Retinal pigment epithelial cell (primary cell): Measurements from ENCODE around the gene DCC.

ENCODE experiments used
- DNase-seq: peaks from one replicate; pipeline ENCODE4 v3.0.0-alpha.2; 2010; ENCODE audit warnings: low read depth
- H3K4me3 ChIP-seq: 2 replicates; pipeline ENCODE4 v1.5.1; 2011; ENCODE audit warnings: mild to moderate bottlenecking, low read length, control low read depth, moderate library complexity
- CTCF ChIP-seq: conservative IDR thresholded peaks from 2 replicates; pipeline ENCODE4 v1.5.1; 2011; ENCODE audit warnings: low read depth, low read length, control low read depth, inconsistent platforms

DCC gene

DNA sequence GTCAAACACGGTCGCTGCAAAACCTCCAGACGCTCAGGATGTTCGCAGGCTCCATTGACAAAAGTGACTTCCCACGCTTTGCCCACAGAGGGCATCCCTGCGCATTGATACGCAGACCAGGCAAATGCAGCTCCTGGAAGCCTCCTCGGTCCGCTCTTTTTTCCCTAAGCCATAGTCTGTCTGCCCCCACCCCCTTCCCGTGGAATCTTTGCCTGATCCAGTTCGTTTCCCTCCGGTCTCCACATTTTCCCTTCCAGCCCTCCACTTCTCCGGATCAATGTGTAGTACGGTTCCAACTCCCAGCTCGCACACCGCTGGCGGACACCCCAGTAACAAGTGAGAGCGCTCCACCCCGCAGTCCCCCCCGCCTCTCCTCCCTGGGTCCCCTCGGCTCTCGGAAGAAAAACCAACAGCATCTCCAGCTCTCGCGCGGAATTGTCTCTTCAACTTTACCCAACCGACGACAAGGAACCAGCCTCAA is at the start of gene DCC:
Gene DCC (plus strand): TSS at position 307 of the 481 bp plus-strand sequence. CDS start 591 bp downstream, outside the sequence.
- TF ChIP-seq CTCF, result peak; percentile 71
- peak within 1 kb of the TSS; percentile 50 for H3K4me3 ChIP-seq
- peak; percentile 21 for DNase-seq

GRCh38 chr18:52310651-52311050 is 29.3 kb upstream of the DCC start:
- no peak for DNase-seq
- no peak for TF ChIP-seq CTCF

DNA sequence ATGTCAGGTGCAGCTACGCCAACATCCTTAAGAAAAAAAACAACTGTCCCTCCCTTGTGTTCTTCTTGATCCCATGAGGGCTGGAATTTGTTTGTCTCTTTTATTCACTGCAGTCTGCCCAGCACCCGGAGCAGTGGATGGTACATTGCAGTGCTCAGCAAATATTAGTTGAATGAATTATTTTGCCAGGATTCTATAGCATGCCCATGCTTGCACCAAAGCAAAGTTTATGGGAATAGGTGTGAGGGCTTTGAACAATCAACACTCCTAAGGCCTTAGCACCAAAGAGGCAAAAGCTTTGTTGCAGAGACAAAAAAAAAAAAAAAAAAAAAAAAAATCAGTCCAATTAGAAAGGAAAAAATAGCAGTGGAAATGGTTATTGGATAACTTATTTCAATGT is 28.7 kb upstream of the DCC start:
- no peak for TF ChIP-seq CTCF
- H3K4me3 ChIP-seq, result no peak overlapping the region
- no peak for DNase-seq

More at GRCh38 chr18:52310651-52311050, 29.3 kb upstream of the DCC start:
- H3K4me3 ChIP-seq, result no peak overlapping the region

DNA sequence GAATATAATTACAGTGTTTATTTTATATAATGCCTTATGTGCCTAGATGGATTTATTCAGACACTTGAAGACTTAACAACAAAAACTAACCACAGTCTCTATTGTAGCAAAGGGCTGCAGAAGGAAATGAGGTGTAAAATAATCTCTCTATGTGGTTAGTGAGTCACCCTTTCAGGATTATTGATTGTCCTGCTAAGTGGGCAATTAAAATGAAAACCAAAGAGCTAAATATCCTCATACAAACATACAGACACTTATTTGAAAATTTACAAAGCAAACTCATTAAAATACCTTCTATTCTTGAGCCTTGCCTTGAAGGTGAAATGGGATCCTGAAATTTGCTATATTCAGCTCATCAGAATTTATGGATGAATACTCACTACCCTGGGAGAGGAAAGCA is 27.7 kb upstream of the DCC start:
- peak; percentile 77 for DNase-seq
- no peak for TF ChIP-seq CTCF
- H3K4me3 ChIP-seq, result no peak overlapping the region

DNA sequence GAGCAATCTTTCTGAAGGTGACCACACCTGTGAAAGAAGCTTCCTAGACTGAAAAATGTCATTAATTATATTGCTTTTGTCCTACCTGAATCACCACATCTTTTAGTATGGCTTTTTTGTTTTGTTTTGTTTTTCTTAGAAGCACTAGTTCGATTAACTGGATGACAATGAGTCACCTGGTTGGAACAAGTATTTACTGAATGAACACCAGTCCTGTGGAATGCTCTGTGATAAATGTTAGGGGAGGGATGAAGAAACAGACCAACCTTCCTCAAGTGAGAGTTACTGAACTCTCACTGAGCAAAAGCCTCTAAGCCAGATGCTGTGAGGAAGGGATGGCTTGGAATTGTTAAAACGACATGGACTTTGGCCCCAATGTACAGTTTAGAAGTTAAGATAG is 26.8 kb upstream of the DCC start:
- no peak for DNase-seq
- no peak for TF ChIP-seq CTCF

DNA sequence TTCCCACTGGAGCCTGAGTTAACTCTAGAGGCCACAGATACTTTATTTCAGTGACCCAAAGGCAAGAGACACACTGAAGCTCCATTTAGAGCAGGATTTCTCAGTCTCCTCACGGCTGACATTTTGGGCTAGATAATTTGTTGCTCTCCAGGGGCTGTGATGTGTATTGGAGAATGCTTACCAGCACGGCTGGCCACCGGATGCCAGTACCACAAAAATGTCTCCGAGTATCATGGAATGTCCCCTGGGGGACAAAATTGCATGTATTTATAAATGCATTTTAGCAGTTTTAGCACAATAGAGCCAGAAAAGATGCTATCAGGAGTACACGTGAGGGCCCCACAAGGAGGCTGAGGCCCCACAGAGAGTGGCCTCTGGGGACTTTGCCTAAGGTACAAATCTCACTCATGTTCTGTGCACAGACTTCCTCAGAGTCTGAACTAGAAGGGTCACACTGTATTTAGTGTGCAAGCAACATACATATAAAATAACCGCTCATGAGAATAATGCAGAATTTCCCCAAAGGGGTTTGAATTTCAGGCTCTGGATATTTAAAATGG is 20.5 kb upstream of the DCC start:
- no peak for DNase-seq
- no peak for TF ChIP-seq CTCF
- no peak overlapping the region for H3K4me3 ChIP-seq

More for the DNA sequence above, 26.8 kb upstream of the DCC start:
- no peak overlapping the region for H3K4me3 ChIP-seq

DNA sequence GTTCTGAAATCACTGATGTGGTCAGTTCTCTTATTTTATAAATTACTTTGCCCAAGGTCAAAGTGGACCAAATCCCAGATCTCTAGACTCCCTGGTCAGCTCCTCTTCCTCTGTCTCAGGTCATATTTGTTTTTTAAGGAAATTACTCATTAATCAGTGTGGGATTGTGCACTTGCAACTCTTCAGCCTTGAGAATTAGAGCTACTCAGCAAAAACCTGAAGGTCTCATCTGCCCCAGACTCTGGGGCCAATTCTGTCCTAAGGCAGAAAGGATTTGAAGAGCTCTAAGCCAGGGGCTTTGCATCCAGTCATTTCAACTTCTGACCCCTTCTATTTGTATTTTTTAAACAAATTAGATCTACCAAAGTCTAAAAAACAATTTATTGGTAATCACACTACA is 17.7 kb upstream of the DCC start:
- no peak overlapping the region for H3K4me3 ChIP-seq
- no peak for TF ChIP-seq CTCF
- no peak for DNase-seq
